Mucosa of rectum (tissue), 2 donors: ENCODE measurements around the gene THRA.

Experiments used
- H3K27ac ChIP-seq, 2 donors: one replicate each; pipeline ENCODE4 v1.7.0; 2013; ENCODE audit warnings: inconsistent platforms in 2 of 2, low read depth in 2 of 2, low read length in 2 of 2
- H3K27me3 ChIP-seq, 2 donors: one replicate each; pipeline ENCODE4 v1.7.0; 2013; ENCODE audit warnings: low read length in 2 of 2; ENCODE audit not compliant: control insufficient read depth in 2 of 2, insufficient read depth in 2 of 2
- H3K36me3 ChIP-seq, 2 donors: one replicate each; pipeline ENCODE4 v1.7.0; 2013; ENCODE audit warnings: low read length in 2 of 2; ENCODE audit not compliant: control insufficient read depth in 2 of 2, insufficient read depth in 2 of 2
- H3K4me1 ChIP-seq, 2 donors: one replicate each; pipeline ENCODE4 v1.7.0; 2013; ENCODE audit warnings: low read length in 2 of 2, mild to moderate bottlenecking in 1 of 2; ENCODE audit not compliant: control insufficient read depth in 2 of 2, insufficient read depth in 2 of 2
- H3K4me3 ChIP-seq, 2 donors: one replicate each; pipeline ENCODE4 v1.7.0; 2013; ENCODE audit warnings: low read length in 2 of 2
- H3K9ac ChIP-seq, 2 donors: one replicate each; pipeline ENCODE4 v1.7.0; 2013; ENCODE audit warnings: low read length in 2 of 2, low read depth in 1 of 2, mild to moderate bottlenecking in 1 of 2
- H3K9me3 ChIP-seq, 2 donors: one replicate each; pipeline ENCODE4 v1.7.0; 2013; ENCODE audit warnings: low read length in 2 of 2; ENCODE audit not compliant: control insufficient read depth in 2 of 2
- donor health status: healthy.
- donor health status: Normal muscosa, but diverticular disease.

The THRA gene

GRCh38 chr17:40065769-40066510 lies 3.2 kb downstream of the THRA start:
- no peaks in the 10 kb centered on the region for H3K36me3 ChIP-seq
- no peaks in the 10 kb centered on the region for H3K27me3 ChIP-seq
- H3K4me1 ChIP-seq, result peaks cover 62 to 67% of the 10 kb centered on the region in 2 donors
- H3K4me3 ChIP-seq, result no peak overlapping the region
- peak overlapping the region in 1 of 2 donors; percentile 20 for H3K9ac ChIP-seq
- H3K9me3 ChIP-seq, result no peaks in the 10 kb centered on the region
- peak overlapping the region; percentile 87 to 89 for H3K27ac ChIP-seq

- no peaks in the 10 kb centered on the region for H3K27me3 ChIP-seq
- H3K4me3 ChIP-seq, result no peak overlapping the region
- peaks cover 72 to 79% of the 10 kb centered on the region in 2 donors for H3K4me1 ChIP-seq
- no peaks in the 10 kb centered on the region for H3K36me3 ChIP-seq
- peak overlapping the region in 1 of 2 donors; percentile 71 for H3K9ac ChIP-seq
- H3K9me3 ChIP-seq, result no peaks in the 10 kb centered on the region
- peak overlapping the region; percentile 6 to 98 for H3K27ac ChIP-seq
Measured at GRCh38 chr17:40067710-40068109, 4.9 kb downstream of the THRA start.

GRCh38 chr17:40068129-40068581 lies 5.4 kb downstream of the THRA start:
- Histone ChIP-seq H3K36me3 (no peaks in the 10 kb centered on the region), H3K27me3 (no peaks in the 10 kb centered on the region), H3K27ac (peak overlapping the region; percentile 96 to 98), H3K9ac (peak overlapping the region; percentile 26 to 71), H3K4me3 (peak overlapping the region; percentile 48 to 62), H3K4me1 (peaks cover 76 to 83% of the 10 kb centered on the region in 2 donors), H3K9me3 (no peaks in the 10 kb centered on the region)

- Histone ChIP-seq H3K4me1 (peaks cover 80 to 85% of the 10 kb centered on the region in 2 donors), H3K27ac (peak overlapping the region; percentile 96 to 98), H3K36me3 (no peaks in the 10 kb centered on the region), H3K9me3 (no peaks in the 10 kb centered on the region), H3K4me3 (peak overlapping the region; percentile 48 to 62), H3K27me3 (no peaks in the 10 kb centered on the region), H3K9ac (peak overlapping the region; percentile 43 to 71)
Measured at GRCh38 chr17:40068584-40068916, 5.8 kb downstream of the THRA start.

GRCh38 chr17:40068917-40069750 lies 6.4 kb downstream of the THRA start:
- H3K27ac ChIP-seq, result peak overlapping the region; percentile 96 to 98
- peak overlapping the region; percentile 48 to 62 for H3K4me3 ChIP-seq
- H3K9me3 ChIP-seq, result no peaks in the 10 kb centered on the region
- no peaks in the 10 kb centered on the region for H3K27me3 ChIP-seq
- peak overlapping the region; percentile 66 to 71 for H3K9ac ChIP-seq
- no peaks in the 10 kb centered on the region for H3K36me3 ChIP-seq
- peaks cover 80 to 85% of the 10 kb centered on the region in 2 donors for H3K4me1 ChIP-seq

GRCh38 chr17:40069751-40070708 lies 7.3 kb downstream of the THRA start:
- Histone ChIP-seq H3K9me3 (no peaks in the 10 kb centered on the region), H3K4me3 (peak overlapping the region; percentile 48 to 62)

GRCh38 chr17:40070709-40071312 lies 8.0 kb downstream of the THRA start:
- Histone ChIP-seq H3K36me3 (peaks cover 0 to 4% of the 10 kb centered on the region in 2 donors), H3K4me3 (peak overlapping the region; percentile 48 to 62), H3K27me3 (no peaks in the 10 kb centered on the region), H3K9me3 (no peaks in the 10 kb centered on the region), H3K27ac (peak overlapping the region; percentile 96 to 98), H3K9ac (peak overlapping the region; percentile 71 to 72), H3K4me1 (peaks cover 81 to 89% of the 10 kb centered on the region in 2 donors)

More at GRCh38 chr17:40069751-40070708, 7.3 kb downstream of the THRA start:
- Histone ChIP-seq H3K27ac (peak overlapping the region; percentile 96 to 98), H3K27me3 (no peaks in the 10 kb centered on the region), H3K36me3 (peaks cover 0 to 4% of the 10 kb centered on the region in 2 donors), H3K4me1 (peaks cover 78 to 85% of the 10 kb centered on the region in 2 donors), H3K9ac (peak overlapping the region; percentile 71 to 72)

GRCh38 chr17:40071313-40072039 lies 8.7 kb downstream of the THRA start:
- peak overlapping the region; percentile 71 to 72 for H3K9ac ChIP-seq
- no peaks in the 10 kb centered on the region for H3K27me3 ChIP-seq
- H3K4me3 ChIP-seq, result peak overlapping the region; percentile 48 to 62
- peaks cover 83 to 90% of the 10 kb centered on the region in 2 donors for H3K4me1 ChIP-seq
- no peaks in the 10 kb centered on the region for H3K9me3 ChIP-seq
- H3K27ac ChIP-seq, result peak overlapping the region; percentile 96 to 98
- peaks cover 0 to 7% of the 10 kb centered on the region in 2 donors for H3K36me3 ChIP-seq
